AG10803 (cell line): ENCODE measurements around the gene HMGB4.

Experiments used
- DNase-seq: peaks from one replicate; pipeline ENCODE4 v3.0.0; 2010; ENCODE audit warnings: low read depth
- H3K4me3 ChIP-seq: 2 replicates; pipeline ENCODE4 v1.5.1; 2011; ENCODE audit warnings: mild to moderate bottlenecking, low read length, control low read depth
- CTCF ChIP-seq: conservative IDR thresholded peaks from 2 replicates; pipeline ENCODE4 v1.5.1; 2011; ENCODE audit warnings: mild to moderate bottlenecking, low read length, control low read depth, inconsistent platforms

The HMGB4 gene

GRCh38 chr1:33826311-33826710 lies 37.6 kb upstream of the HMGB4 start:
- TF ChIP-seq CTCF, result no peak
- H3K4me3 ChIP-seq, result no peak overlapping the region
- no peak for DNase-seq

GRCh38 chr1:33826711-33827110 lies 37.2 kb upstream of the HMGB4 start:
- DNase-seq, result no peak
- TF ChIP-seq CTCF, result no peak
- no peak overlapping the region for H3K4me3 ChIP-seq

GRCh38 chr1:33828059-33828458 lies 35.8 kb upstream of the HMGB4 start:
- no peak for DNase-seq
- H3K4me3 ChIP-seq, result no peak overlapping the region
- TF ChIP-seq CTCF, result no peak

- no peak for DNase-seq
- TF ChIP-seq CTCF, result no peak
- no peak overlapping the region for H3K4me3 ChIP-seq
These were observed 35.2 kb upstream of the HMGB4 start for GRCh38 chr1:33828654-33829053.

GRCh38 chr1:33836911-33837310 lies 27.0 kb upstream of the HMGB4 start:
- no peak overlapping the region for H3K4me3 ChIP-seq
- DNase-seq, result no peak
- TF ChIP-seq CTCF, result no peak

- no peak for TF ChIP-seq CTCF
- H3K4me3 ChIP-seq, result no peak overlapping the region
- DNase-seq, result no peak
These were observed 26.2 kb upstream of the HMGB4 start for GRCh38 chr1:33837635-33838034.

- peak; percentile 57 for DNase-seq
- no peak for TF ChIP-seq CTCF
These were observed 22.4 kb upstream of the HMGB4 start for GRCh38 chr1:33841494-33841893.

More at GRCh38 chr1:33841494-33841893, 22.4 kb upstream of the HMGB4 start:
- H3K4me3 ChIP-seq, result no peak overlapping the region
